ENCODE measurements around the gene PHF11.

PHF11 gene

GRCh38 chr13:49499889-49500660, 4.3 kb downstream of the PHF11 start:
- DNase-seq = no peak

DNA sequence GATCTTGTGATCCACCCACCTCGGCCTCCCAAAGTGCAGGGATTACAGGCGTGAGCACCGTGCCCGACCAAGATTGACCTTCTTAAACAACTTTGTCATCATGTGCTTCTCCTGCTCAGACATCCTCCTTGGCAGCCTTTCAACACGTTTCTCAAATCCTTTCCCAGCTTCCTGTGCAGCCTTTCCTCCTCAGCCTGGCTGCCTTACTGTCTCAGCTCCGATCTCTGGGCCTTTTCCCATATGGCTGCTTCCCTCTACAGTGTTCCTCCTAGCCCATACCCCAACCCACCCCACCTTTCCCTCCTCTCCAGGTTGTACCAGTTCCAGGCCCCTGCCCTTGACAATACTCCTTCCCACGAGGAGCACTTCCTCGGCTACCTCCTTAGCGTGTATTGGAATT, 7.2 kb downstream of the PHF11 start:
- no peak for DNase-seq

DNA sequence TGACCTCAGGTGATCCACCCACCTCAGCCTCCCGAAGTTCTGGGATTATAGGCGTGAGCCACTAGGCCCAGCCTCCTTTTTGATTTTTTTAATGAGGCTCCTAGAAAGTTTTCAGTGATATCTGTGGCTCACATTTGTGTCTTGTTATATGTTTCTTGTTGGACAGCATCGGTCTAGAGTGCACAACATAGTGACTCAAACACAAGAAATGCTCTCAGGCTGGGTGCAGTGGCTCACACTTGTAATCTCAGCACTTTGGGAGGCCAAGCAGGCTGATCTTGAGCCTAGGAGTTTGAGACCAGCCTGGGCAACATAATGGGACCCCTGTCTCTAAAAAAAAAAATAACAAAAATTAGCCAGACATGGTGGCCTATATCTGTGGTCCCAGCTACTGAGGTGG, 8.2 kb downstream of the PHF11 start:
- DNase-seq = no peak

DNA sequence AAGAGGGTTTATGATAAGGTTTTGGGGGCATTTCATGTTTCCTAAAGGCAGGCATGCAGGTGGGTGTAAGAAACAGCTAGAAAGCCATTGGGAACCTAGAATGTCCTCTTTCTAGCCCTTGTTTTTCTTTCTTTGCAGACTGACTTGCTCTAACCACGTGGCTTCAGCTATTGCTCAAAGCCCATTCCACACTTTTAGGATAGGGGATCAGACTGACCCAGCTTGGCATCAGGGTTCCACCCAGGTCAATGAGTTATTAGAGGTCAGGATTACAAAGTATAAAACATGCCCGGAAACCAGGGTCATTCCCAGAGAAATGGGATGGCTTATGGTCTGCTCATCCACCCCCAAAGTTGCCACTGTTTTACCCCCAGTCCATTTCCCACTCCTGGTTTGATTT, 16.8 kb downstream of the PHF11 start:
- no peak for DNase-seq

GRCh38 chr13:49516467-49516866, 20.7 kb downstream of the PHF11 start:
- no peak for DNase-seq

GRCh38 chr13:49517461-49517860, 21.7 kb downstream of the PHF11 start:
- no peak for DNase-seq

DNA sequence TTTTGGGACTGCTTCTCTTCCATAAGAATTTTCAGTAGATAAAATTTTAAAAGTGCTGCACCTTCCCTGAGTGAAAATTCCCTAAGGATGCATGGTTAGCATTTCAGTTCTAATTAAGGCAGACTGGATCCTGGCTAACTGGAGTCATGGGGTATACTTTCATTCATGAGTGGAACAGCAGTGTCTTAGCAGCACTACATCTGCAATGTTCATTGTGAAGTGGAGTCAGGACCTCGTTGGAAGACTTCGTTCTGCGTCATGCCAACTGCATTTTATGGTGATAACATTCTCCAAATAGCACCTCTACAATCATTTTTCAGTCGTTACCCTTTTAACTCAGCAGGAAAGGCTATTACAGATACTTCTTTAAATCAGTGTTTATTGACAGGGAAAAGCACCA, 25.5 kb downstream of the PHF11 start:
- DNase-seq = no peak

DNA sequence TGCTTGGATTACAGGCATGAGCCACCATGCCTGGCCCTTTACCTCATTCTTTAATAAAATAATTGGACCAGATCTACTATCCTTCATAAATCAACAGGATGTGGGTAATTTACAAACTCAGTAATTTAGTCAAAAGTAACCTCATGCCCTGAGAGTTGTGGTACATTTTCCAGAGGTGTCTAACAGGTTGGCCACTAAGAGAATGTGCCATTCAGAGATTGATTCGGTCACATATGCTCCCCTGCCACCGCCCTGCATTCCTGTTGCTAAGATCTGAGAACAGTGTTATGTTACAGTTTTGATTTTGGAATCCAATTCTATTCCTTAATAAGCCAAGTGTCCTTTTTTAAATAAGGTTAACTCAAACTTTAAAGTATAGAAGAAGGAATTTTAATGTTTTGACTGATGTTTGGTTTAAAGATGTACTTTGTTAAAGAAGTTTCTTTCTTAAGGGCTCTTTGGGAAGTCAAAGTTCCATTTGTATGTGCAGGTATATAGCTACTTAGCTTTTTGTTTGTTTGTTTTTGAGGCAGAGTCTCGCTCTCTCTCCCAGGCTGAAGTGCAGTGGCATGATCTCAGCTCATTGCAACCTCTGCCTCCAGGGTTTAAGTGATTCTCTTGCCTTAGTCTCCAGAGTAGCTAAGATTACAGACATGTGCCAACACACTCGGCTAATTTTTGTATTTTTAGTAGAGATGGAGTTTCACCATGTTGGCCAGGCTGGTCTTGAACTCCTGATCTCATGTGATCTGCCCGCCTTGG, 29.2 kb downstream of the PHF11 start:
- no peak for DNase-seq

- DNase-seq = no peak
These were observed 31.4 kb downstream of the PHF11 start for GRCh38 chr13:49527123-49527522.

DNA sequence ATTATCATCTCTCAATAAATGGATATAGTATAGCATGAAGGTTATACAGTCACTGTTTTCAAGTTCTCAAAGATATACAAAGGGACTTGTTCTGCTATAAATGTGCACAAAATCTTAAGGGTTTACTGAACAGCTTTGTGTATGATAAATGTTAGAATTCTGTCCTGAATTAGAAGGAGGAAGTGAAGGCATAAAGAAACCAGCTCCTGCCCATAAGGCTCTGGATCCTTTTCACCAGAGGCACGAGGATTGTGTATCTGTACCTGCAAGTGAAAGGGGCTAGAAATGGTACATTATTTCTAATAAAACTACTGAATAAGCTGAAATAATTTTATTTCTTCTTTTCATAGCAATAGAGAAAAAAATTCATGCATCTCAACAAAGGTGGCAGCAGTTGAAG, 32.4 kb downstream of the PHF11 start:
- DNase-seq = no peak

DNA sequence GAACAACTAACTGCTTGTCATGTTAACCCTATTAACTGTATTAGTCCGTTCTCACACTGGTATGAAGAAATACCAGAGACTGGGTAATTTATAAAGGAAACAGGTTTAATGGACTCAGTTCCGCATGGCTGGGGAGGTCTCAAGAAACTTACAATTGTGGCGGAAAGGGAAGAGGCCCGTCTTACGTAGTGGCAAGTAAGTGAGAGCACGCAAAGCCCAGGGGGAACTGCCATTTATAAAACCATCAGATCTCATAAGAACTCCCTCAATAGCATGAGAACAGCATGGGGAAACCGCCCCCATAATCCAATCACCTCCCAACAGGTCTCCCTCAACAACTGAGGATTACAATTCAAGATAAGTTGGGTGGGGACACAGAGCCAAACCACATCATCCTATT, 34.7 kb downstream of the PHF11 start:
- no peak for DNase-seq

- DNase-seq = no peak
These were observed 36.8 kb downstream of the PHF11 start for GRCh38 chr13:49532593-49532992.

GRCh38 chr13:49533011-49533410, 37.3 kb downstream of the PHF11 start:
- DNase-seq = no peak

DNA sequence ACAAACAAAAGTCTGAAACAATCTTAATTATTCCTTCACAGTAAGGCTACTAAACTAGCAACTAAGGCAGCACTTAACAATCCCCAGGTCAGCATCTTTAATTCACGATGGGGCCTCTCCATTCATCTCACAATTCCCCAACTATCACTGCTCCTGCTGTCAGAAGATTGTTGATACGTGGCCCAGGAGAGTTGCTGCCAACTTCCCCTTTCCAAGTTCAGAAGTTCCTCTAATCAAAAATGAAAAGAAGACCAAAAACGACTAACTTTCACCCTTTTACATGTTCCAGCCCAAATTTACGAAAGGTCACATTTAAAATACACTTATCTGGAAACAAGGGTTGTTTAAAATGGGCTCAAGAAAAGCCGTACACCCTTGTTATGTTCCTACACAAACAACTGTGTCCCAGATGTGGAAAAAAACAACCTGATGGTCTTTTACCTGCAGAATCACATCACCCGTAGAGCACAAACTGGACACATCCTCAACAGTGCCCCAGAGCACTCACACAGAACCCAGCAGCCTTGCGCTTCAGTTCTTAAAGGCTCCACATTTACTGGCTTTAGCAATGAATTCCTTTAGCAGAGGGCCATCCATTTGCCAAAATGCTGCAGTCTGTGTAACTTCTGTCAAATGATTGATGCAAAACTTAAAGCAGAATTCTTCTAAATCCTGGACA, 38.0 kb downstream of the PHF11 start:
- DNase-seq = no peak

DNA sequence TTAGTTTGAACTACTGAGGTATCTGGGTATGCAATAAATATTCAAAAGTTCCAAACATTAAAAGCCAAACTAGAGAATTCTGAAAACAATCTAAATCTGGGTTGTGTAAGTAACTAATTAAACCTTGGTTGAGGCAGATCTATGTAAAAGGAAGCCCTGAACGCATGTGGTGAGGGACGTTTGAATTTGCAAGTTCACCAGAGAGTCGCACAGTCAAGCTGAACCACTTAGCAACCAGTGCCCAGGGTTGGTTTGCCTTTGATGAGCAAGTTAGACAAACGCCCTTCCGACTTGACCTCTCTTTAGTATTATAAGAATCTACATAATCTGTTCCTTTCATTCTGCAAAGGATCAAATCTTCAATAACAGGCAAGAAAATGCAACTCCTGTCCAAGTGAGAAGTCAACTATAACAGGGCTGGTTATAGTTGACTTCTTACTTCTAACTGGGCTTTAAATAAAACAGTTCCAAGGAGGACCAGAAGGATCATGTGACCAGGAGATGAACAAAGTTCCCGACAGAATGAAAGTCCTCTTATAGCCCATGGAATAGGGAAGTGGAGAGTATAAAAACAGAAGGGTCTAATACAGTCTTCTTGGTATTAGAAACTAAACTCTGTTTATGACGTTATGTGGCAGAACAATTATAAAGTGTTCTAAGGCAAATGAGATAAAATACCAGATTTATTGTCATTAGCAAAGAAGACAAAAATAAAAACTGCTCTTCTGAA, 40.6 kb downstream of the PHF11 start:
- no peak for DNase-seq

DNA sequence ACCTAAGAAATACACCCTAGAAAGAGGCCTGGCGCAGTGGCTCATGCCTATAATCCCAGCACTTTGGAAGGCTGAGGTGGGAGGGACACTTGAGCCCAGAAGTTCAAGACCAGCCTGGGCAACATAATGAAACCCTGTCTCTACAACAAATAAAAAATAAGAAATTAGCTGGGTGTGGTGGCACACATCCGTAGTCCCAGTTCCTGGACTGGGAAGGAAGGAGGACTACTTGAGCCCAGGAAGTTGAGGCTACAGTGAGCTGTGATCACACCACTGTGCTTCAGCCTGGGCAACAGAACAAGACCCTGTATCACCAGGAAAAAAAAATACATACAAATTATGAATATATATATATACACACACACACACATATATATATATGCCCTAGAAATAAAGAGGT, 42.7 kb downstream of the PHF11 start:
- no peak for DNase-seq

DNA sequence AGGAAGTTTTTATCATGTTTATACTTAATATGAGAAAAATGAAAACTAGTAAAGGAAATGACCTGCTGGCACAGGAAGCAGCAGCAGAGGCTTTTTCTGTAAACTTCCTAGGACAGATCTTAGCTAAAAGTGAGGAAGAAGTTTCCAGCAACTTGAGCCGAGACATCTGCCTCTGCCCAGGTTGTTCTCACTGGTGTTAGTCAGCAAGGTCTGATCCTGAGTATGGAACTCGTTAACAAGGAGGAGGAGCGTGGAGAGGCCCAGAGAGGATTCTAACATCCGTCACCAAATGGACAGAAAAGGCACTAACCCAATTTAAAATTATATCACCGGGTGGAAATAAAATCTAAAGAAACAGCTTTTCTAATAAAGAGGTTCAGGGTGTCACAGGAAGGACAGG, 43.6 kb downstream of the PHF11 start:
- no peak for DNase-seq

- no peak for DNase-seq
These were observed 44.0 kb downstream of the PHF11 start for GRCh38 chr13:49539746-49540145.

- no peak for DNase-seq
These were observed 44.8 kb downstream of the PHF11 start for GRCh38 chr13:49540552-49540951.

DNA sequence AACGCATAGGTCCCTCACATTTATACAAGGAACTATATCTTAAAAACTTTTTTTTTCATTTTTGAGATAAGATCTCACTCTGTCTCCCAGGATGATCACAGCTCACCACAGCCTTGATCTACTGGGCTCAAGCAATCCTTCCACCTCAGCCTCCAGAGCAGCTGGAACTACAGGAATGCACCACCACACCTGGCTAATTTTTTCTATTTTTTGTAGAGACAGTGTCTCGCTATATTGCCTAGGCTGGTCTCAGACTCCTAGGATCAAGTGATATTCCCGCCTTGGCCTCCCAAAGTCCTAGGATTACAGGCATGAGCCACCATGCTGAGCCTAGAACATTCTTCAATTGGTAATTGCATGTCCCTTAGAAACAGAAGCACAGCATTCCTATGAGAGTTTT, 47.9 kb downstream of the PHF11 start:
- no peak for DNase-seq

- DNase-seq = no peak
These were observed 49.9 kb downstream of the PHF11 start for GRCh38 chr13:49545661-49546060.

- DNase-seq = no peak
These were observed 50.8 kb downstream of the PHF11 start for GRCh38 chr13:49546561-49546960.

DNA sequence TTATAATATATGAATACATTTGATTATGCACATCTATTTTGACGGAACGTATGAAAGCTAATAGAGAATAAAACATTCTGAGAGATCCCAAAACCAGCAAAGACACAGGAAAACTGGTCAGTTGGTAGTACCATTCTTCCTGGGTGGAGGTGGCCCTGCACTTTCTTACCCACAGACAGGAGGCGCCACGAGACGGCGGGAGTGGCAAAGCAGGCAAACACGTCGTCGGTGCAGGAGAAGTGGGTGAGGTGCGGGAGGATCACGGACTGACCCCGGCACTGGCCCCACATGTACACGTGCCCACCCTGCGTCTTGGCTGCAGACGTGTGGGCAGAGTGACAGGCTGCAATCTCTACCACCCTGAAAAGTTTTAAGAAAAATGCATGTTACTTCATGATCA, 53.5 kb downstream of the PHF11 start:
- no peak for DNase-seq

Data from activated effector memory CD4-positive, alpha-beta T cell treated with Interleukin-2 at 50 U/mL for 16 hours (primary cell).